Measurements from ENCODE around the gene OSBP2.

DNA sequence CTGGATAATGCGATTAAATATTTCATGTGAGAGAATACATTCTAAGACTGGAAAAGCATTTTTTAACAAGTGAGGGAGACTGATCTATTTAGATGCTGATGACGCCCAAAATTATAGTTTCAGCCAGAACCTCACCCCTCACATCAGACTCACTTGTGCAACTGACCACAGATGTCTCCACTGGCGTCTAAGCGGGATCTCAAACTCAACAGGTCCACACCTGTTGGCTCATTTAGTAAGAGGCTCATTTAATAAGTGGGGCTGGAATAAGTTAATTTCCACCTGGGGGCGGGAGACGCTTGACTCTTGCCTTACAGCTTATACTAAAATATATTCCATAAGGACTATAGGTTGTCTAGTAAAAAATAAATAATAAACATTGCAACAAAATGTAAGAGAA lies 226.4 kb downstream of the OSBP2 start:
- TF ChIP-seq EP300 (IDR thresholded peaks at IDR 0.05; ENCODE audit: low read depth in 2 of 2, low read length in 2 of 2) (no peak), EP300 (CRISPR knock-in tag; IDR thresholded peaks at IDR 0.05; ENCODE audit: borderline replicate concordance) (no peak), POLR2AphosphoS5 (IDR thresholded peaks at IDR 0.05; ENCODE audit: low read depth, low read length) (no peak), ZNF30 (CRISPR knock-in tag; IDR thresholded peaks at IDR 0.05) (no peak), SIN3A (IDR thresholded peaks at IDR 0.05; ENCODE audit: borderline replicate concordance, low read depth, low read length) (no peak), ZNF619 (CRISPR knock-in tag; IDR thresholded peaks at IDR 0.05) (no peak), ZNF121 (CRISPR knock-in tag; IDR thresholded peaks at IDR 0.05) (no peak), ZNF850 (CRISPR knock-in tag; conservative IDR thresholded peaks at IDR 0.05) (no peak), CREM (IDR thresholded peaks at IDR 0.05) (no peak), CREM (CRISPR knock-in tag; IDR thresholded peaks at IDR 0.05) (no peak)
- TF ChIP-seq, protein P1, sequence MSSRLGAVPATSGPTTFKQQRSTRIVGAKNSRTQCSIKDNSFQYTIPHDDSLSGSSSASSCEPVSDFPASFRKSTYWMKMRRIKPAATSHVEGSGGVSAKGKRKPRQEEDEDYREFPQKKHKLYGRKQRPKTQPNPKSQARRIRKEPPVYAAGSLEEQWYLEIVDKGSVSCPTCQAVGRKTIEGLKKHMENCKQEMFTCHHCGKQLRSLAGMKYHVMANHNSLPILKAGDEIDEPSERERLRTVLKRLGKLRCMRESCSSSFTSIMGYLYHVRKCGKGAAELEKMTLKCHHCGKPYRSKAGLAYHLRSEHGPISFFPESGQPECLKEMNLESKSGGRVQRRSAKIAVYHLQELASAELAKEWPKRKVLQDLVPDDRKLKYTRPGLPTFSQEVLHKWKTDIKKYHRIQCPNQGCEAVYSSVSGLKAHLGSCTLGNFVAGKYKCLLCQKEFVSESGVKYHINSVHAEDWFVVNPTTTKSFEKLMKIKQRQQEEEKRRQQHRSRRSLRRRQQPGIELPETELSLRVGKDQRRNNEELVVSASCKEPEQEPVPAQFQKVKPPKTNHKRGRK (CRISPR knock-in tag; IDR thresholded peaks at IDR 0.05), result no peak
- TF ChIP-seq, protein P2, sequence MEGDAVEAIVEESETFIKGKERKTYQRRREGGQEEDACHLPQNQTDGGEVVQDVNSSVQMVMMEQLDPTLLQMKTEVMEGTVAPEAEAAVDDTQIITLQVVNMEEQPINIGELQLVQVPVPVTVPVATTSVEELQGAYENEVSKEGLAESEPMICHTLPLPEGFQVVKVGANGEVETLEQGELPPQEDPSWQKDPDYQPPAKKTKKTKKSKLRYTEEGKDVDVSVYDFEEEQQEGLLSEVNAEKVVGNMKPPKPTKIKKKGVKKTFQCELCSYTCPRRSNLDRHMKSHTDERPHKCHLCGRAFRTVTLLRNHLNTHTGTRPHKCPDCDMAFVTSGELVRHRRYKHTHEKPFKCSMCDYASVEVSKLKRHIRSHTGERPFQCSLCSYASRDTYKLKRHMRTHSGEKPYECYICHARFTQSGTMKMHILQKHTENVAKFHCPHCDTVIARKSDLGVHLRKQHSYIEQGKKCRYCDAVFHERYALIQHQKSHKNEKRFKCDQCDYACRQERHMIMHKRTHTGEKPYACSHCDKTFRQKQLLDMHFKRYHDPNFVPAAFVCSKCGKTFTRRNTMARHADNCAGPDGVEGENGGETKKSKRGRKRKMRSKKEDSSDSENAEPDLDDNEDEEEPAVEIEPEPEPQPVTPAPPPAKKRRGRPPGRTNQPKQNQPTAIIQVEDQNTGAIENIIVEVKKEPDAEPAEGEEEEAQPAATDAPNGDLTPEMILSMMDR (CRISPR knock-in tag; IDR thresholded peaks at IDR 0.05), result no peak
